HUES6 (cell line): Measurements from ENCODE around the gene ARL5C.
A peak's percentile ranks its signal among the peaks of the same experiment; 100 is the strongest.

Experiments
- H3K27ac ChIP-seq: 2 replicates; pipeline ENCODE4 v1.7.0; 2013; ENCODE audit warnings: low read depth, mild to moderate bottlenecking, low read length, inconsistent platforms
- H3K27me3 ChIP-seq: 2 replicates; pipeline ENCODE4 v1.6.1; 2013; ENCODE audit warnings: low read length; ENCODE audit not compliant: control insufficient read depth, insufficient read depth
- H3K36me3 ChIP-seq: 2 replicates; pipeline ENCODE4 v1.6.1; 2013; ENCODE audit warnings: low read length; ENCODE audit not compliant: control insufficient read depth, insufficient read depth
- H3K4me1 ChIP-seq: 2 replicates; pipeline ENCODE4 v1.6.1; 2013; ENCODE audit warnings: low read length; ENCODE audit not compliant: control insufficient read depth, insufficient read depth
- H3K4me3 ChIP-seq: 2 replicates; pipeline ENCODE4 v1.5.1; 2013; ENCODE audit warnings: low read depth, low read length
- H3K9ac ChIP-seq: one replicate; pipeline ENCODE4 v1.6.1; 2013; ENCODE audit warnings: mild to moderate bottlenecking, low read length
- H3K9me3 ChIP-seq: 2 replicates; pipeline ENCODE4 v1.6.1; 2013; ENCODE audit warnings: low read depth, low read length; ENCODE audit not compliant: control insufficient read depth, insufficient read depth

The ARL5C gene

GRCh38 chr17:39151150-39151942 lies 14.6 kb downstream of the ARL5C start, which contains the start of gene PLXDC1:
Gene PLXDC1, minus strand, starts transcription at chr17:39151637. Its CDS starts 200 bp downstream, at chr17:39151437.
- Histone ChIP-seq H3K4me3 (peak within 1 kb of the TSS; percentile 95), H3K9me3 (no peaks in the 10 kb centered on the region), H3K4me1 (peaks cover 3% of the 10 kb centered on the region; the same call in 1 of the 2 replicates), H3K27me3 (peaks cover 35% of the 10 kb centered on the region), H3K9ac (no peak within 1 kb of the TSS), H3K27ac (no peak within 1 kb of the TSS), H3K36me3 (no peaks in the 10 kb centered on the region)

- Histone ChIP-seq H3K9ac (no peak overlapping the region), H3K9me3 (no peaks in the 10 kb centered on the region), H3K27ac (no peak overlapping the region), H3K4me1 (peaks cover 3% of the 10 kb centered on the region; the same call in 1 of the 2 replicates), H3K27me3 (peaks cover 35% of the 10 kb centered on the region), H3K36me3 (no peaks in the 10 kb centered on the region), H3K4me3 (peak overlapping the region; percentile 56)
These were observed 15.2 kb downstream of the ARL5C start for GRCh38 chr17:39150795-39151149.

DNA sequence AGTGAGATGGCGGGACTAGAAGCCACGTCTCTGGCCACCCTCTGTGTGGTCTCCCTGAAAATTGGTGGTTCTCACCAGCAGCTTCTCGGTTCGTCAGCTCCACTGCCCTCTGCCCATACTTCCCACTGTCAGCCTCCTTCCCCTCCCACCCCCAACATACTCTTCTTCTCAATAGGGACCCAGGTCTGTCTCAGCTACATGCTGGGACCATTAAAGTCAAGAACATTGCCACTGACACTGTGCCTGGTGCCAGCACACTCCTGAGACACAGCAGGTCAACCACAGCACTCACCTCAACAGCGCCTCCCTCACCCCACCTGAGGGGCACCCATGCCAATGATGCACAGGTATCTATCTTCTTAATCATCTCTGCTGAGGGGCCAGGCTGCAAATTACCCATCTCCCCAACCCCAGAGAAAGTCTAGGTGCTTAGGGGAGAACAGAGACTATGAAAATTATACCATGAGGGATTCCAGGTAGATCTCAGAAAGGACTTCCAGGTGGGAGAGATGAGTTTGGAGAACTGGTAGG lies 15.8 kb downstream of the ARL5C start:
- Histone ChIP-seq H3K27me3 (peaks cover 35% of the 10 kb centered on the region), H3K27ac (no peak overlapping the region), H3K36me3 (no peaks in the 10 kb centered on the region), H3K9me3 (no peaks in the 10 kb centered on the region), H3K9ac (no peak overlapping the region), H3K4me1 (no peaks in the 10 kb centered on the region; the same call in 1 of the 2 replicates), H3K4me3 (no peak overlapping the region)

DNA sequence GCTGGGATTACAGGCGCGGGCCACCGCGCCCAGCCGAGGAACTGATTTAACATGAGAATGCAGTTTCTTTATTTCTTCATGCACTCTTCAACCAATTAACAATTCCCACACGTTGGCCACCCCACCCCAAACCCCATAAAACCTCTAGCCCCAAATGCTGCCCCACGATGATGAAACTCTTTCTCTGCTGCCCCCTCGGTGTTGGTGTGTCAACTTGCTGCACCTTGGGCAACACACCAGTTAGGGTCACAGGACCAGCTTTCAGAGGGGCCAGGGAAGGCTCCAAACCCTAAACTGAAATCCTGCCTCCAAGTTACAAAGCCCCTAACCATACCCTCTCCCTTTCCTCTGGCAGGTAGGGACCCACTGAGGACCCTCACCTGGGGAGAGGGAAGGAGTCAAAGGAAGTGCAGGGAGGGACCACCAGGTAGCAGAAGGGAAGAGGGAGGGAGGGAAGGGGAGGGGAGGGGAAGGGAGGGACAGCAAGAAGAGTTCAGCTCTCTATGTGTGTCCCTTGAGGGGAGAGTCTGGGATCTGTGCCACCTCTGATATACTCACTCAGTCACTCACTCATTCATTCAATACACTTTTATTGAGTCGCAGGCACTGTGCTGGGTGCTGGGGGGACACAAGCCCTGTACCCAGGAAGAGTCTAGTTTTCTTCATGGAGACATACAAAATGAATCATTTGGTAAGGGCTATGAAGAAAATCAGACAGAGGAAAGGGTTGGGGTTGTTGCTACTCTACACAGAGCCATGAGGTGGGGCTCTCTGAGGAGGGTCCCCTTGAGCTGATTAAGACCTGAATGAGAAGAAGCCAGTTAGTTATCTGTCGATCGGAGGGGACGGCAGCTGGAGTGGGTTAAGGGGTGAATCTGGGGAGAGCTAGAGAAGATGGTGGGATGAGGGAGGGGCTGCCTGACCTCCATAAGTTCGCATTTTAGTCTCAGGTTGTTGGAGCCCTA lies 18.5 kb downstream of the ARL5C start:
- no peak overlapping the region for H3K9ac ChIP-seq
- H3K4me3 ChIP-seq: no peak overlapping the region
- H3K4me1 ChIP-seq: no peaks in the 10 kb centered on the region; the same call in 1 of the 2 replicates
- H3K36me3 ChIP-seq: no peaks in the 10 kb centered on the region
- H3K27ac ChIP-seq: no peak overlapping the region
- H3K27me3 ChIP-seq: peaks cover 35% of the 10 kb centered on the region
- H3K9me3 ChIP-seq: no peaks in the 10 kb centered on the region

DNA sequence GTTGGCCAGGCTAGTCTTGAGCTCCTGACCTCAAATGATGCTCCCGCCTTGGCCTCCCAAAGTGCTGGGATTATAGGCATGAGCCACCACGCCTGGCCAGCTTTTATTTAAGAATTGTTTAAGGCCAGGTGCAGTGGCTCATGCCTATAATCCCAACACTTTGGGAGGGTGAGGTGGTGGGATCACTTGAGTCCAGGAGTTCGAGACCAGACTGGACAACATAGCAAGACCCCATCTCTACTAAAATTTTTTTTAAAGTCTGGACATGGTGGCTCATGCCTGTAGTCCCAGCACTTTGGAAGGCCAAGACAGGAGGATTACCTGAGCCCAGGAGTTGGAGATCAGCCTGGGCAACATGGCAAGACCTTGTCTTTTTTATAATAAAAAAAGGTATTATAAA lies 19.7 kb downstream of the ARL5C start:
- Histone ChIP-seq H3K36me3 (no peaks in the 10 kb centered on the region), H3K27ac (no peak overlapping the region), H3K27me3 (peaks cover 24% of the 10 kb centered on the region), H3K4me3 (no peak overlapping the region), H3K9ac (no peak overlapping the region), H3K9me3 (peaks cover 2% of the 10 kb centered on the region; the same call in 1 of the 2 replicates), H3K4me1 (no peaks in the 10 kb centered on the region)

DNA sequence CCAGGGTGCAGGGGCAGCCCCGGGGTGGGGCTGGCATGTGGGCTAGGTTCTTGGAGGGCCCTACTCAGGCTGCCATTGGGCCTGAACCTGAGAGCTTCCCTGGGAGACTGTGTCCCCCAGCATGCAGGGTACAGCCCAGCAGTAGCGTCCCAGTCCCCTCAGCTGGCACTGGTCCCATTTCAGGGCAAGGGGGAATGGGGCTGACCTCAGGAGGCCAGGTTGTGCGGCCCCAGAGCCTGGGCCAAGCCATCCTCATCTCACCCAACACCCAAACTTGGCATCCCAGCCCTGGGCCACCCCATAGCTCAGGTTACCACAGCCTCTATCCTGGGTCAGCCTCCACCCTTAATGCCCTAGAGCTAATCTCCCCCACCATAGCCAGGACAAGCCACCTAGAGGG lies 20.8 kb downstream of the ARL5C start:
- no peaks in the 10 kb centered on the region for H3K4me1 ChIP-seq
- H3K36me3 ChIP-seq: no peaks in the 10 kb centered on the region
- H3K9ac ChIP-seq: no peak overlapping the region
- H3K27me3 ChIP-seq: peaks cover 12% of the 10 kb centered on the region
- peaks cover 3% of the 10 kb centered on the region; the same call in 1 of the 2 replicates for H3K9me3 ChIP-seq
- H3K4me3 ChIP-seq: no peak overlapping the region
- H3K27ac ChIP-seq: no peak overlapping the region

- Histone ChIP-seq H3K4me3 (no peak overlapping the region), H3K9me3 (peaks cover 3% of the 10 kb centered on the region; the same call in 1 of the 2 replicates), H3K36me3 (no peaks in the 10 kb centered on the region), H3K9ac (no peak overlapping the region), H3K27ac (no peak overlapping the region), H3K4me1 (no peaks in the 10 kb centered on the region), H3K27me3 (peaks cover 5% of the 10 kb centered on the region)
These were observed 21.5 kb downstream of the ARL5C start for GRCh38 chr17:39144416-39144840.

GRCh38 chr17:39143552-39144093 lies 22.3 kb downstream of the ARL5C start:
- Histone ChIP-seq H3K4me3 (no peak overlapping the region), H3K36me3 (no peaks in the 10 kb centered on the region), H3K9ac (no peak overlapping the region), H3K9me3 (peaks cover 3% of the 10 kb centered on the region; the same call in 1 of the 2 replicates), H3K27me3 (no peaks in the 10 kb centered on the region), H3K27ac (no peak overlapping the region), H3K4me1 (no peaks in the 10 kb centered on the region)

GRCh38 chr17:39141915-39142664 lies 23.9 kb downstream of the ARL5C start:
- no peaks in the 10 kb centered on the region for H3K4me1 ChIP-seq
- H3K4me3 ChIP-seq: no peak overlapping the region
- no peak overlapping the region for H3K9ac ChIP-seq
- H3K36me3 ChIP-seq: no peaks in the 10 kb centered on the region
- no peaks in the 10 kb centered on the region for H3K27me3 ChIP-seq
- H3K27ac ChIP-seq: no peak overlapping the region
- peaks cover 3% of the 10 kb centered on the region; the same call in 1 of the 2 replicates for H3K9me3 ChIP-seq

GRCh38 chr17:39141294-39141693 lies 24.7 kb downstream of the ARL5C start:
- no peaks in the 10 kb centered on the region for H3K36me3 ChIP-seq
- H3K4me1 ChIP-seq: no peaks in the 10 kb centered on the region
- H3K27me3 ChIP-seq: no peaks in the 10 kb centered on the region
- H3K9me3 ChIP-seq: peaks cover 3% of the 10 kb centered on the region; the same call in 1 of the 2 replicates
- no peak overlapping the region for H3K27ac ChIP-seq
- no peak overlapping the region for H3K4me3 ChIP-seq
- H3K9ac ChIP-seq: no peak overlapping the region
